ENCODE results near the gene TNS1. TPM values are rescaled to one million over a fixed set of nuclear protein-coding genes. Genes with fewer than 3 reads are reported as not detected.

TNS1 gene
- total RNA-seq, 2 experiments from 2014 or later: 11.0 to 13.5 TPM

DNA sequence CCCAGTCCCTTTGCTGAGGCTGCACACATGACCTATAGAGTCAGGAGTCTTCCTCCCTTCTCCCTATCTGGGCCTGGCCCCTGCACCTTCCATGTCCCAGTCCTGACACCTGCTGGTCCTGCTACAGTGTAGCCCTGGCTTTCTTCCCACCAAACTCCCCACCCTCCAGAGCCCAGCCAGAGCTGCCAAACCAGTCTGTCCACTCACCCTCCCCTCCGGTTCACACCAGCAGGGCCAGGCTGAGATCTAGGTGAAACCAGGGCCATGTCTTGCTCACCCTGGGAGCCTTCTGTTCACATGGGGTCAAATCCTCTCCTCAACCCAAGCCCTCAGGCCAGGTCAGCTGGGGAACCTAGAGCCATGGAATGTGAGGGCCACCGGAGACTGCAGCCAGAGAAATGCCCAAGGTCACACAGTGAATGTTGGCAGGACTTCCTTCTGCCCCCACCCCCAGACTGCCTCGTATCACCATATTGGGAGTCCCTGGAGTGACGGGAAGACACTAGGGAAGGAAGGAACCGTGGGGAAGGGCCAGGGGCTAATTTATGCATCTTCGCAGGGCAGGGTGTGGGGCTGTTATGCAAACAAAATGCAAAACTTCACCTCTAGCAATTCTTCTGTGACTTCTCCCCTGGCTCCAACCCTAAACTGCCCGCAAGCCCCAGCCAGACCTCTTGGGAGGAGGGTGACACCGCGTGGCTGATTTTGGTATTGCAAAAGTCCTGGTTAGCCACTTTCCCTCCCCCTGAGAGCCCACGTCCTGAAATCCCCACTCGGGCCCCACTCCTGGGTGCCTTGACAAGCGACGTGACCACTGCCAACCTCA lies 14.6 kb downstream of the TNS1 start:
- Mint-ChIP-seq H3K9me3 (no peaks in the 10 kb centered on the region), H3K4me1 (peaks cover 2% of the 10 kb centered on the region), H3K4me3 (no peak overlapping the region), H3K27ac (no peak overlapping the region), H3K36me3 (ENCODE audit: low read depth) (no peaks in the 10 kb centered on the region), H3K27me3 (peaks cover 4% of the 10 kb centered on the region)
- CTCF ChIA-PET: interaction anchor here (0.6 to 2.3 kb wide), 3 partner anchors 197 to 206 kb away, joined by 4 to 7 read pairs (median 6); no protein-coding TSS in a partner anchor
- DNase-seq: peak; percentile 80
- POLR2A ChIA-PET: no interaction called here

DNA sequence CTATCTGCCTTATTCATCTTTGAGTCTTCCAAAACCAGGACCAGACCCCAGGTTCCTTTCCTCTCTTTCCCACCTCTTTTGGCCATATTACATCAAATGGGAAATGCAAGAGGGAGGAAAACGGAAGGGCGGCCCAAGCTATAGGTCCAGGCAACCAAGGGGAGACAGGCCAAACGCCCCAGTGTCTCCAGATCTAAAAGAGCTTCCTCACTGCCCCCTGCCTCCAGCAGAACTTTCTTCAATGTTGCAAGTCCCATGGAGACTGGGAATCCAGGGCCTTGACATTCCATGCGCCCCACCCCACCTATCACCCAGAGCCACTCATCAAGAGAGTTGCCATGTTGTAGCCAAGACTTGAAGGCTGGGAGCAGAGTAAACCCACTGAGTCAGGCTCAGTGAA lies 15.4 kb downstream of the TNS1 start:
- Mint-ChIP-seq H3K27me3 (peaks cover under 1% of the 10 kb centered on the region), H3K27ac (no peak overlapping the region), H3K4me3 (no peak overlapping the region), H3K9me3 (no peaks in the 10 kb centered on the region), H3K4me1 (peaks cover 2% of the 10 kb centered on the region), H3K36me3 (ENCODE audit: low read depth) (no peaks in the 10 kb centered on the region)
- ChIA-PET CTCF (interaction anchor here (0.6 to 2.3 kb wide), 3 partner anchors 197 to 205 kb away, joined by 4 to 7 read pairs (median 6); no protein-coding TSS in a partner anchor), POLR2A (no interaction called here)
- DNase-seq: no peak

DNA sequence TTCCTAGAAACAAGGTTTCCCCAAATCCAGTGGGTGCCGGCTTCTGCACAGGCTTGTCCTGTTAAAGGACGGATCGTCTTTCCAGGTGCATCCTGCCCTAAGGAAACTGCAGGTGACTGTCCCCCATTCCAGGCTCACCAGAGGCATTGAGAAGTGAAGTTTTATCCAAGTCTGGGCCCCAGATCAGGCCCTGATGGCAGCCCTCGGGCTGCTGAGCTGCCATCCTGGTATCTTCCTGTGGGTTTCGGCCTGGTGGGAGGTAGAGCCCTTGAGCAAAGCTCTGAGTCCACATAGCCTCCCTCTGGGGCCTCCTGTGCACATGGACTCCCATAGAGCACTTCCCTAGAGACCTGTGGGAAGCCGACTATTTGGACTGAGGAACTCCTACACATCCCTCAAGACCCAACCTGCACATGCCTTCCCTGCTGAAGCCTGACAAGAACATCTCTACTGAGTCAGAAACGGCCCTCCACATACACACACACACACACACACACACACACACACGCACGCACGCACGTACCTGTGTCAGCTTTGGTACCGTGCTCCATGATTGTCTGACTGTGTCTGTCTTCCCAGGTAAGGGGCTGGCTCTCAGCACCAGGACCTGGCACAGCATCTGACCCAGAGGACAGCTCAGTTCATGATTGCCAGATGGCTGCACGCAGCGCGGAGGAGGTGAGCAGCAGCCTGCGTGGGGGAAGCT lies 16.4 kb downstream of the TNS1 start:
- Mint-ChIP-seq H3K36me3 (ENCODE audit: low read depth) (no peaks in the 10 kb centered on the region), H3K4me1 (peaks cover 2% of the 10 kb centered on the region), H3K27ac (no peak overlapping the region), H3K4me3 (no peak overlapping the region), H3K9me3 (no peaks in the 10 kb centered on the region), H3K27me3 (no peaks in the 10 kb centered on the region)
- ChIA-PET POLR2A (no interaction called here), CTCF (interaction anchor here (1.0 to 2.3 kb wide), 2 partner anchors 34 to 197 kb away, joined by 3 to 7 read pairs; no protein-coding TSS in a partner anchor)
- no peak for DNase-seq

DNA sequence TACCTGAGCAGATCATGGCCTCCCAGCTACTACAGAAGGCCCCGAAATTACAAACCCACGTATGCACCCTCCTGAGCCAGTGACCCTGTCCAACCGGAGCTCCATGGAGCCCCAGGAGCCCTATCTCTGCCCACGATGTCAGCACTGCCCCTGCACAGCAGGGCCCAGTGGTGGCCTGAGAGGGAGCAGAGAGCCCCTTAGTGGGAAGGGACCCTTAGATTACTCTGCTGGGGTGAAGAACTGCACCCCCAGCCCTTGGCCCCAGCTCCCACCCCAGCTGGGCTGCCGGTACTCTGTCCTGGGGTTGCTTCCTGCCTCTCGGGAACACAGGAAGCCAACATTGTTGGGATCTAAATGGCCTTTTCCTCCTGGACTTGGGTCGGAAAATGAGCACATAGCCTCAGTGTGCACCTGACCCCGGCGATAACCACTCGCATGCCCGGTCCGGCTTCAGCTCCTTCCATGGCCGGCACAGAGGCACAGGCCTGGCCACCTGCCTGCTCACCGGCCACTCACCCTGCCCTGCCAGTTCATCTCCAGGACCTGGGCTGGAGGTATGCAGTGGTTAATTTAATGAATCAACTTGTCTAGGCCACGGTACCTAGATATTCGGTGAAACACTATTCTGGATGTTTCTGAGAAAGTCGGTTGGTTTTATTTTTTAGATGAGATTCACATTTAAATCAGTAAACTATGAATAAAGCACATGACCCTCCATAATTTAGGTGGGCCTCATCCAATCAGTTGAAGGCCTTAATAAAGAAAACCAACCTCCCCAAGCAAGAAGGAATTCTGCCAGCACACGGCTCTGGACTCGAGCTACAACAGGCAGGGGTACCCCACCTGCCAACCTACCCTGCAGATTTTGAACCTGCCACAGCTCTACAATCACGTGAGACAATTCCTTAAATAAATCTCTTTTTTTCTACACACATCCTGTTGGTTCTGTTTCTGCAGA lies 19.2 kb downstream of the TNS1 start:
- ChIA-PET CTCF (interaction anchor here (0.5 to 0.9 kb wide), 4 partner anchors 8 to 425 kb away, joined by 3 read pairs; no protein-coding TSS in a partner anchor), POLR2A (interaction anchor here (0.7 kb wide), 1 partner anchor 109 kb away, joined by 7 read pairs; no protein-coding TSS in a partner anchor)
- Mint-ChIP-seq H3K27ac (no peak overlapping the region), H3K9me3 (no peaks in the 10 kb centered on the region), H3K4me3 (no peak overlapping the region), H3K36me3 (ENCODE audit: low read depth) (no peaks in the 10 kb centered on the region), H3K4me1 (no peaks in the 10 kb centered on the region), H3K27me3 (no peaks in the 10 kb centered on the region)
- no peak for DNase-seq

DNA sequence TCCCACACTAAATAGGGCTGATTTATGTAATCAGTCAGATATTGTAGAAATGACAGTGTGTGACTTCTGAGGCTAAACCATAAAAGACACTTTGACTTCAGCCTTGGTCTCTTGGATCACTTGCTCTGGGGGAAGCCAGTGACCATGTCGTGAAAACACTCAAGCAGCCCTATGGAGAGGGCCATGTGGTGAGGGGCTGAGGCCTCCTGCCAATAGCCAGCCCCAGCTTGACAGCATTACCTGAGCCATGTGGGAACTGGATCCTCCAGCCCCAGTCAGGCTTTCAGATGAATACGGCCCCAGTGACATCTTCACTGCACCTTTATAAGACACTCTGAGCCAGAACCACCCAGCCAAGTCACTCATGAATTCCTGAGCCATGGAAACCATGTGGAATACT lies 20.8 kb downstream of the TNS1 start:
- Mint-ChIP-seq H3K9me3 (no peaks in the 10 kb centered on the region), H3K27ac (no peak overlapping the region), H3K4me1 (no peaks in the 10 kb centered on the region), H3K27me3 (no peaks in the 10 kb centered on the region), H3K4me3 (no peak overlapping the region), H3K36me3 (ENCODE audit: low read depth) (no peaks in the 10 kb centered on the region)
- CTCF ChIA-PET: no interaction called here
- POLR2A ChIA-PET: no interaction called here
- DNase-seq: no peak

DNA sequence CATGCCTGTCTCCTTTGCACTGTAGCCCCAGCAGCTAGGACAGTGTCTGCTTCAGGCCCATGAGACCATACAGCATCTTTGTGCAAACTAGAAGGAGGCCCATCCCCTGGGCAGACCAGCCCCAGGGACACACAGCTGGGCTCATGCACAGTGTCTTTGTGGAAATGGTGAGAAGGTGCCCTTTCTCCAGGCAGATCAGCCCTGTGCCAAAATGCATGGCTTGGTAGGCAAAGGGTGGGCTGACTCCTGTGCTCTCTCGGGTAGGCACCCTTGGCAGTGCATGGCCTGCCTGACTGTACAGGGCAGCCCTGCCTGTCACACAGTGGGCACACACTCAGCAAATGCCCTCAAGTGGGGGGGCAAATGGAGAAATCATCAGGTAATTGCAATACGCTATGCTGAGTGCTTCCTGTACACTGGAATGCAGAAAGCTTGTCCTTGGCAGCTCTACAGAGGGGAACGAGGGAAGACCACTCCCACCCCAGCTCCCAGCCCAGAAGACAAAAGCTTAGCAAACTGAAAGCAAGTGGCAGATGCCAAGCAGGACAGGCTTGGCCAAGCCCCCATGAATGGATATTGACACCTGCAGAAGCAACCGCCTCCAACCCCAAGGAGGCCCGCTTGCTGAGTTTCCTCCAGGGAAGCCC lies 21.6 kb downstream of the TNS1 start:
- Mint-ChIP-seq H3K36me3 (ENCODE audit: low read depth) (no peaks in the 10 kb centered on the region), H3K4me1 (no peaks in the 10 kb centered on the region), H3K4me3 (no peak overlapping the region), H3K9me3 (no peaks in the 10 kb centered on the region), H3K27ac (no peak overlapping the region), H3K27me3 (no peaks in the 10 kb centered on the region)
- DNase-seq: no peak
- POLR2A ChIA-PET: no interaction called here
- CTCF ChIA-PET: interaction anchor here (0.6 kb wide), 1 partner anchor 86 kb away, joined by 3 read pairs; no protein-coding TSS in a partner anchor

DNA sequence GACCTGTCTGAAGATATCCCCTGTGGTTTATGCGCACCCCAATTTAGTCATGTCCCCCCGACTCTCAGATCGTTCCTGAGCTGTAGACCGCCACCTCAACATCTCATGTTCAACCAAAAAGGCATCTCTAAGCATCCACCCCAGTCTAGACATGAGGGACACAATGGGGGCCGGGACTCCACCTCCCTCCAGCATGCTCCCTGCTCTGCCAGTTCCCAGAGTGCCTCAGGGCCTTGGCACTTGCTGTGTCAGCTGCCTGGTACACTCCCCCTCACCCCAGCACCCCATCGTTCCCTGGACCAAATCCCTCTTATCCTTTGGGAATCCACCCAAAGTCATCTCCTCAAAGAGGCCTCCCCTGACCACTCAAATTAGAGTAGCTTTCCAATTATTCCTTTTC lies 22.2 kb downstream of the TNS1 start:
- H3K27ac Mint-ChIP-seq: no peak overlapping the region
- H3K27me3 Mint-ChIP-seq: no peaks in the 10 kb centered on the region
- no peaks in the 10 kb centered on the region for H3K36me3 Mint-ChIP-seq (ENCODE audit: low read depth)
- CTCF ChIA-PET: interaction anchor here (0.6 kb wide), 1 partner anchor 87 kb away, joined by 3 read pairs; no protein-coding TSS in a partner anchor
- H3K4me3 Mint-ChIP-seq: no peak overlapping the region
- no peaks in the 10 kb centered on the region for H3K9me3 Mint-ChIP-seq
- DNase-seq: no peak
- POLR2A ChIA-PET: no interaction called here
- H3K4me1 Mint-ChIP-seq: no peaks in the 10 kb centered on the region

DNA sequence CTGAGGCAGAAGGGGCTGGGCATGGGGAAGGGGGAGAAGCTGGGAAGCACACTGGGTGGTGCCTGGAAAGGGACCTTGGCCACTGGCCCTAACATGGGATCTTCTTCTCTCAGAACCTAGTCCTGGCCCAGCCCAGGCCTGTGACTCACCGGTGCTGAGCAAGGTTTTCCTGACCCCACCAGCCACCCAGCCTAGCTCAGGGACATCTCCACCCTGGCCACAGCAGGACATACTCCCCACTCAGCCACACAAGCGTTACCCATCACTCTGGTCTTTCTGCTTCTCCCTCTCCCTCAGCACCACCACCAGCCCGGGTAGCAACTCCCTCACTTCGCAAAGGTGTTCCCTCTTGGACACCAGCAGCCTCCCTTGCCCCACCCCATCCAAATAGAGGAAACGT lies 22.8 kb downstream of the TNS1 start:
- CTCF ChIA-PET: no interaction called here
- no peaks in the 10 kb centered on the region for H3K36me3 Mint-ChIP-seq (ENCODE audit: low read depth)
- no peak overlapping the region for H3K4me3 Mint-ChIP-seq

DNA sequence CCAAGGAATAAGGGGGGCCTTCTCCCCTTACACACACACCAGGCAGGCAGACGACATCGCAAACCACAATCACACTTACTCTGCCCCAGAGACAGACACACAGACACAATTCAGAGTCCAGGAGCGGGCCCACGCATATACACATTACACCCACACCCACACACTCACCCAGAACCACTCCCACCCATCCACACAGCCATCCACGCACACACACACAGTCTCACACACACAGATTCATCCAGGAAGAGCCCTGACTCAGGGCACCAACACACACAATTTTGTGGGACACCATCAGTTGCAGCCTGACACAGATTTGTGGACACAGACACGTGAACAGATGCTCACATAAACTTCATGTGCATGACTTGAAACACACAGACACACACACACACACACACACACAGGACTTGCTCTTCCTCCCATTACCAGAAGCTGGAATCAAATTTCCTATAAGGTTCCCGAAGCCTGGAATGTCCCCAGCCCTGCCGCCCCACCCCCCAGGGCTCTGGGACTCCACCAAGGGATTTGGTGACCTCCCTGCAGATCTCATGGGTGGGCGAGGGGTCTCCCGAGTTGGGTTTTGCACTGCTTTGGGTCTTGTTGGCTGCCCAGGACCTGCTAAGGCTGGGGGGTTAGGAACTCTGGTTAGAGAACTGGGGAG lies 23.5 kb downstream of the TNS1 start:
- H3K4me3 Mint-ChIP-seq: no peak overlapping the region
- no peaks in the 10 kb centered on the region for H3K4me1 Mint-ChIP-seq
- ChIA-PET CTCF (no interaction called here), POLR2A (no interaction called here)
- no peak for DNase-seq
- no peaks in the 10 kb centered on the region for H3K27me3 Mint-ChIP-seq
- H3K36me3 Mint-ChIP-seq (ENCODE audit: low read depth): no peaks in the 10 kb centered on the region
- no peaks in the 10 kb centered on the region for H3K9me3 Mint-ChIP-seq
- no peak overlapping the region for H3K27ac Mint-ChIP-seq

More for the DNA sequence above, 22.8 kb downstream of the TNS1 start:
- no peaks in the 10 kb centered on the region for H3K27me3 Mint-ChIP-seq
- H3K9me3 Mint-ChIP-seq: no peaks in the 10 kb centered on the region
- H3K27ac Mint-ChIP-seq: no peak overlapping the region
- POLR2A ChIA-PET: no interaction called here
- H3K4me1 Mint-ChIP-seq: no peaks in the 10 kb centered on the region
- DNase-seq: no peak

DNA sequence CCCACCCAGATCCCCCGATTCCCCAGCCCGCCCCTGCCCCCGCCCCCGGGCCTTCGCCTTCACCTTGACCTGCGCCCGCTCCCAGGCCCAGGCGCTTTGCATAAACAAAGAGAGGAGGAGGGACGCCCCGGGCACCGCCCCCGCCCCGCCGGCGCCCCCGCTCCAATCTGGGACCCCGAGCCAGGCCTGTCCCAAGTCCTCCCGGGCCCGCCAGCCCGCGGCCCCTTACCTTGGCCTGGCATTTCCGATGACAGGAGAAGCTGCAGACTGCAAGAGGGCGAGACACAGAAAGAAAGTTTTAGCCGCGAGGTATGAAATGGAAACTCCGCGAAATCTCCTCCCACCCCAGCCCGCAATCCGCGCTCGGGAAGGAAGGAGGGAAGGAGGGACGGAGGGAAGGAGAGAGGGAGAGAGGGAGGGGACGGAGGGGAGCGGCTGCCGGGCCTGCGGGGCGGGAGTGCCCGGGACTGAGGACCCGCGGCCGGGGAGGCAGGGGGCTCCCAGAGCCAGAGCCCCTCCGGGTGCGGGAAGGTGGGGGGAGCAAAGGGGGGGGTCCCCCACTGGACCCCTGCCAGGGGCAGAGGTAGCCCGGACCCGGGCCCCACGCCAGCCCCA lies 24.2 kb downstream of the TNS1 start:
- no peaks in the 10 kb centered on the region for H3K4me1 Mint-ChIP-seq
- no peak for DNase-seq
- H3K27ac Mint-ChIP-seq: no peak overlapping the region
- CTCF ChIA-PET: no interaction called here
- no peak overlapping the region for H3K4me3 Mint-ChIP-seq
- POLR2A ChIA-PET: no interaction called here
- no peaks in the 10 kb centered on the region for H3K27me3 Mint-ChIP-seq
- H3K9me3 Mint-ChIP-seq: no peaks in the 10 kb centered on the region
- H3K36me3 Mint-ChIP-seq (ENCODE audit: low read depth): no peaks in the 10 kb centered on the region

DNA sequence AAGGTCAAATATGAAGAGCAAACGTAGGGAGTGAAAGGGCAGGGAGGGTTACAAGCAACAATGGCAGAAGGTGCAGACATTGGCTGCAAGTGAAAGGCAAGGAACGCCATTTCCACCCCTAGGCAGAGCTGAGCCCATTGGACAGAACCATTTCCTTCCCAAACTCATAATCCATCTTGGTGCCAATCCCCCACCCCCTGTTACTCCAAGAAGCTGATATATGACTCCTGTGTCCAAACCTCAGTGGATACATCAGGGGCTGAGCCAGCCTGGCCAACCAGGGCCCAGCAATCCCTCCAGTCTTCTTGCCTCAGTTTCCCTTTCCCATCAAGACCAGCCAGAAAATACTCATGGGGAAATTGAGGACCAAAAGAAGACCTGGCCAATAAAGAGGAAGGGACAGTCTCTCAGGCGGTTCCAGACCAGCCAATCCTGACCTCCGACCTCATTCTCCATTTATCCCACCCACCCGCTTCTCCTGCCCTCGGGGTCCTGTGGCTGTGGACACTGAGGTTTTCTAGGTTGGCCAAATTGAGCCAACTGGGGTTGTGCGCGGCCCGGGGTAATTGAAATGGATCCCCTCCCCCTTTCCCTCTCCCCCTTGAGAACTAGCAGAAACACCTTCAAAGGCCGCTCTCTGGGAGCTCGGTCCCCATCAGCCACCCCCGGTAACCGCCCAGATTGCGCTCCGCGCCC lies 24.8 kb downstream of the TNS1 start:
- DNase-seq: no peak
- no peaks in the 10 kb centered on the region for H3K4me1 Mint-ChIP-seq
- ChIA-PET CTCF (no interaction called here), POLR2A (no interaction called here)
- no peaks in the 10 kb centered on the region for H3K9me3 Mint-ChIP-seq
- no peak overlapping the region for H3K27ac Mint-ChIP-seq
- peaks cover 3% of the 10 kb centered on the region for H3K27me3 Mint-ChIP-seq
- H3K36me3 Mint-ChIP-seq (ENCODE audit: low read depth): no peaks in the 10 kb centered on the region
- H3K4me3 Mint-ChIP-seq: no peak overlapping the region
